CD14-positive monocyte (primary cell): Measurements from ENCODE around the gene TTC12. TPM values are rescaled to one million over a fixed set of nuclear protein-coding genes. Genes with fewer than 3 reads are reported as not detected.

Source experiments
- DNase-seq, 3 donors: peaks; one replicate each; pipeline ENCODE4 v3.0.0-alpha.2; 2011 to 2022
- H2AFZ ChIP-seq: 2 replicates; pipeline ENCODE4 v1.6.0; 2012; ENCODE audit warnings: mild to moderate bottlenecking, low read depth, low read length, inconsistent platforms; ENCODE audit not compliant: insufficient read depth, poor library complexity, severe bottlenecking
- H3K27ac ChIP-seq, 2 donors: 1 replicate in 1 of 2; 2 replicates in 1 of 2; pipeline ENCODE4 v1.5.1; 2012 to 2013; ENCODE audit warnings: low read length in 2 of 2, control low read depth in 1 of 2, inconsistent platforms in 1 of 2, low read depth in 1 of 2, mild to moderate bottlenecking in 1 of 2
- H3K27me3 ChIP-seq, 2 donors: one replicate each; pipeline versions ENCODE4 v1.6.0 to v1.6.1; 2011 to 2013; ENCODE audit warnings: low read length in 2 of 2; ENCODE audit not compliant: control insufficient read depth in 2 of 2, insufficient read depth in 2 of 2
- H3K36me3 ChIP-seq, 2 donors: replicated peaks in 1 of 2; 1 replicate in 1 of 2; 2 replicates in 1 of 2; pipeline versions ENCODE4 v1.5.1 to v1.6.1; 2012 to 2013; ENCODE audit warnings: low read length in 2 of 2, control low read depth in 1 of 2, inconsistent platforms in 1 of 2, mild to moderate bottlenecking in 1 of 2; ENCODE audit not compliant: insufficient read depth in 2 of 2, control insufficient read depth in 1 of 2
- H3K4me1 ChIP-seq, 2 donors: 1 replicate in 1 of 2; 2 replicates in 1 of 2; pipeline versions ENCODE4 v1.5.1 to v1.6.1; 2012 to 2013; ENCODE audit warnings: low read length in 2 of 2, control low read depth in 1 of 2, inconsistent platforms in 1 of 2, mild to moderate bottlenecking in 1 of 2, moderate library complexity in 1 of 2; ENCODE audit not compliant: insufficient read depth in 2 of 2, control insufficient read depth in 1 of 2
- H3K4me2 ChIP-seq: replicated peaks from 2 replicates; pipeline ENCODE3; 2012; ENCODE audit warnings: low read length, moderate library complexity, mild to moderate bottlenecking; ENCODE audit not compliant: poor library complexity, severe bottlenecking; ENCODE audit errors: extremely low read depth
- H3K4me3 ChIP-seq, 3 experiments: fragments of 200-600 bp in 1 of 3; sonication (generic) in 1 of 3; replicated peaks in 1 of 3; 1 replicate in 2 of 3; 2 replicates in 1 of 3; pipeline ENCODE4 v1.5.1; 2011 to 2013; ENCODE audit warnings: low read length in 3 of 3, mild to moderate bottlenecking in 3 of 3, control low read depth in 2 of 3, low read depth in 2 of 3, inconsistent platforms in 1 of 3, moderate library complexity in 1 of 3
- H3K79me2 ChIP-seq: 2 replicates; pipeline ENCODE4 v1.6.0; 2012; ENCODE audit warnings: mild to moderate bottlenecking, control low read depth, inconsistent platforms, low read length, moderate library complexity; ENCODE audit not compliant: insufficient read depth
- H3K9ac ChIP-seq: 2 replicates; pipeline ENCODE4 v1.6.0; 2017; ENCODE audit warnings: low read length, mild to moderate bottlenecking; ENCODE audit not compliant: insufficient read depth, poor library complexity, severe bottlenecking
- H3K9me3 ChIP-seq, 2 donors: replicated peaks in 1 of 2; 1 replicate in 1 of 2; 2 replicates in 1 of 2; pipeline versions ENCODE4 v1.5.1 to v1.6.1; 2012 to 2013; ENCODE audit warnings: low read length in 2 of 2, control low read depth in 1 of 2; ENCODE audit not compliant: control insufficient read depth in 1 of 2, insufficient read depth in 1 of 2
- H4K20me1 ChIP-seq: 2 replicates; pipeline ENCODE4 v1.6.0; 2012; ENCODE audit warnings: mild to moderate bottlenecking, low read length, control low read depth, moderate library complexity; ENCODE audit not compliant: insufficient read depth
- H3K27ac Mint-ChIP-seq, 7 donors: one replicate each; pipeline ENCODE4 v1.8.0; 2020; ENCODE audit warnings: mild to moderate bottlenecking in 7 of 7, mixed read lengths in 7 of 7, moderate library complexity in 6 of 7, inconsistent platforms in 2 of 7
- H3K27me3 Mint-ChIP-seq, 3 donors: one replicate each; pipeline ENCODE4 v1.8.0; 2021 to 2022; ENCODE audit warnings: low read depth in 3 of 3, mild to moderate bottlenecking in 3 of 3, mixed read lengths in 3 of 3, moderate library complexity in 3 of 3, inconsistent platforms in 1 of 3
- H3K36me3 Mint-ChIP-seq, 2 donors: one replicate each; pipeline ENCODE4 v1.8.0; 2020; ENCODE audit warnings: mixed read lengths in 2 of 2, inconsistent platforms in 1 of 2, mild to moderate bottlenecking in 1 of 2
- H3K4me1 Mint-ChIP-seq: one replicate; pipeline ENCODE4 v1.8.0; 2020; ENCODE audit warnings: mild to moderate bottlenecking, mixed read lengths
- H3K4me3 Mint-ChIP-seq, 2 donors: one replicate each; pipeline ENCODE4 v1.8.0; 2020; ENCODE audit warnings: mild to moderate bottlenecking in 2 of 2, mixed read lengths in 2 of 2, moderate library complexity in 1 of 2
- H3K9me3 Mint-ChIP-seq, 7 donors: one replicate each; pipeline ENCODE4 v1.8.0; 2020 to 2022; ENCODE audit warnings: mixed read lengths in 7 of 7, mild to moderate bottlenecking in 6 of 7, moderate library complexity in 6 of 7, inconsistent platforms in 2 of 7
- CTCF ChIP-seq: fragments of 200-600 bp; IDR thresholded peaks from one replicate; pipeline ENCODE4 v1.8.0; 2022; ENCODE audit warnings: antibody characterized with exemption, mild to moderate bottlenecking
- WGBS: methylation state at CpG from one replicate; pipeline ENCODE4 v1.1.5; 2013; ENCODE audit warnings: missing lambda C conversion rate; ENCODE audit not compliant: insufficient coverage; 5-methylcytosine and 5-hydroxymethylcytosine counted together
- intact Hi-C, 2 donors: fragments of 100-400 bp; cut with micrococcal nuclease; formaldehyde crosslinking; loops; one replicate each; pipeline versions ENCODE4 v1.15.0 to v1.15.1; 2023
- polyA plus RNA-seq, 3 donors: library from polyadenylated mRNA; depleted of rRNA in 1 of 3; unstranded in 2 of 3; stranded (reverse) in 1 of 3; fragments of 300-500 nt in 2 of 3; fragments of >200 nt in 1 of 3; fragmentation: Illumina TruSeq in 2 of 3; gene quantifications; 1 replicate in 2 of 3; 2 replicates in 1 of 3; pipeline ENCODE4 v1.2.3, GENCODE V29; 2012 to 2021

The TTC12 gene
- polyA plus RNA-seq, 3 donors, result 1.7 to 3.0 (median 2.4) TPM

GRCh38 chr11:113394919-113395318 is 80.5 kb downstream of the TTC12 start:
- Histone ChIP-seq H3K4me1 (no peaks in the 10 kb centered on the region), H3K27me3 (no peaks in the 10 kb centered on the region)
- DNase-seq, result no peak

GRCh38 chr11:113395782-113396336 is 81.5 kb downstream of the TTC12 start:
- Histone ChIP-seq H3K27me3 (no peaks in the 10 kb centered on the region), H3K79me2 (no peaks in the 10 kb centered on the region), H3K4me2 (no peak overlapping the region), H3K9ac (no peak overlapping the region), H3K9me3 (no peaks in the 10 kb centered on the region), H3K27ac (no peak overlapping the region), H3K4me3 (no peak overlapping the region), H3K36me3 (no peaks in the 10 kb centered on the region), H2AFZ (no peak overlapping the region), H4K20me1 (no peaks in the 10 kb centered on the region), H3K4me1 (no peaks in the 10 kb centered on the region)
- Mint-ChIP-seq H3K27me3 (peaks cover 0 to 4% (median 0%) of the 10 kb centered on the region in 3 donors), H3K36me3 (no peaks in the 10 kb centered on the region), H3K9me3 (no peaks in the 10 kb centered on the region), H3K4me3 (no peak overlapping the region), H3K4me1 (no peaks in the 10 kb centered on the region), H3K27ac (no peak overlapping the region)
- 91% methylated on average over 7 of the region's 9 CpGs for WGBS
- intact Hi-C loops, result no loop called here
- TF ChIP-seq CTCF, result no peak
- no peak for DNase-seq

More at GRCh38 chr11:113394919-113395318, 80.5 kb downstream of the TTC12 start:
- H3K36me3 Mint-ChIP-seq, result no peaks in the 10 kb centered on the region
- TF ChIP-seq CTCF, result no peak
- intact Hi-C loops, result no loop called here
- Histone ChIP-seq H3K27ac (no peak overlapping the region), H3K36me3 (no peaks in the 10 kb centered on the region), H3K4me2 (no peak overlapping the region), H3K79me2 (no peaks in the 10 kb centered on the region), H3K4me3 (no peak overlapping the region), H4K20me1 (no peaks in the 10 kb centered on the region), H3K9me3 (no peaks in the 10 kb centered on the region), H2AFZ (no peak overlapping the region), H3K9ac (no peak overlapping the region)
- no peak overlapping the region for H3K4me3 Mint-ChIP-seq
- peaks cover 0 to 4% (median 0%) of the 10 kb centered on the region in 3 donors for H3K27me3 Mint-ChIP-seq
- H3K27ac Mint-ChIP-seq, result no peak overlapping the region
- 96% methylated on average over 7 of the region's 11 CpGs for WGBS
- H3K9me3 Mint-ChIP-seq, result no peaks in the 10 kb centered on the region
- no peaks in the 10 kb centered on the region for H3K4me1 Mint-ChIP-seq
